Endothelial cell of umbilical vein (primary cell): Measurements from ENCODE around the gene MAPK8IP2. TPM values are rescaled to one million over a fixed set of nuclear protein-coding genes. Genes with fewer than 3 reads are reported as not detected.

Experiments used
- BruUV-seq: library from RNA; stranded (reverse); fragments of 400-500 nt; replicated peaks from 2 replicates; lab custom pipeline; 2021; lab: Mats Ljungman, UMichigan
- CTCF ChIA-PET: fragments of 300-600, 350-600 bp; sonication (Branson Sonifier 250); formaldehyde crosslinking; loops from one replicate; lab custom pipeline; 2021; ENCODE audit warnings: antibody characterized with exemption, inconsistent platforms; lab: Charles Lee
- POLR2A ChIA-PET: fragments of 300-600, 350-600 bp; sonication (Branson Sonifier 250); formaldehyde crosslinking; loops from one replicate; lab custom pipeline; 2021; ENCODE audit warnings: antibody characterized with exemption, inconsistent platforms; lab: Charles Lee
- DNase-seq: peaks from one replicate; pipeline ENCODE4 v3.0.0-alpha.2; 2011; ENCODE audit warnings: low read depth, low spot score
- FAIRE-seq: peaks from 2 replicates; lab custom pipeline; 2011; peaks lifted over from hg19 to GRCh38; lab: Jason Lieb, UNC
- H2AFZ ChIP-seq: 2 replicates; pipeline ENCODE4 v1.6.0; 2012; ENCODE audit warnings: low read depth, low read length, control low read depth, inconsistent platforms
- H3K27ac ChIP-seq: 2 replicates; pipeline ENCODE4 v1.5.1; 2011; ENCODE audit warnings: low read depth, mild to moderate bottlenecking, control low read depth, low read length, moderate library complexity; ENCODE audit not compliant: insufficient read depth
- H3K27me3 ChIP-seq, 2 experiments: 2 replicates each; pipeline versions ENCODE4 v1.6.0 to v1.6.1; 2011; ENCODE audit warnings: low read length in 2 of 2, mixed read lengths in 1 of 2; ENCODE audit not compliant: control insufficient read depth in 2 of 2, insufficient read depth in 2 of 2
- H3K36me3 ChIP-seq, 2 experiments: 2 replicates in 1 of 2; 3 replicates in 1 of 2; pipeline ENCODE4 v1.5.1; 2011; ENCODE audit warnings: low read length in 2 of 2, mild to moderate bottlenecking in 1 of 2, moderate library complexity in 1 of 2; ENCODE audit not compliant: control insufficient read depth in 2 of 2, insufficient read depth in 2 of 2; ENCODE audit errors: extremely low read depth in 1 of 2
- H3K4me1 ChIP-seq: 3 replicates; pipeline ENCODE4 v1.5.1; 2011; ENCODE audit warnings: mild to moderate bottlenecking, low read length; ENCODE audit not compliant: control insufficient read depth, insufficient read depth; ENCODE audit errors: extremely low read depth
- H3K4me2 ChIP-seq: 2 replicates; pipeline ENCODE4 v1.6.1; 2011; ENCODE audit warnings: low read length, control low read depth, mixed read lengths; ENCODE audit not compliant: insufficient read depth
- H3K4me3 ChIP-seq, 3 experiments: fragments of 200-600 bp in 1 of 3; sonication (generic), shearing (Covaris generic) in 1 of 3; replicated peaks in 1 of 3; 2 replicates each; pipeline ENCODE4 v1.5.1; 2011 to 2016; ENCODE audit warnings: control low read depth in 3 of 3, low read length in 3 of 3, mild to moderate bottlenecking in 2 of 3, inconsistent platforms in 1 of 3, low read depth in 1 of 3, moderate library complexity in 1 of 3; ENCODE audit not compliant: insufficient read depth in 1 of 3
- H3K79me2 ChIP-seq: 2 replicates; pipeline ENCODE4 v1.6.0; 2012; ENCODE audit warnings: low read length, inconsistent platforms; ENCODE audit not compliant: control insufficient read depth, insufficient read depth
- H3K9ac ChIP-seq: replicated peaks from 2 replicates; pipeline ENCODE3; 2011; ENCODE audit warnings: low read length, control low read depth; ENCODE audit not compliant: insufficient read depth; ENCODE audit errors: extremely low read depth
- H3K9me1 ChIP-seq: replicated peaks from 3 replicates; pipeline ENCODE4 v1.6.0; 2011; ENCODE audit warnings: mild to moderate bottlenecking, low read length; ENCODE audit not compliant: control insufficient read depth, insufficient read depth; ENCODE audit errors: extremely low read depth
- H3K9me3 ChIP-seq: replicated peaks from 2 replicates; pipeline ENCODE4 v1.5.1; 2012; ENCODE audit warnings: low read length, inconsistent platforms; ENCODE audit not compliant: control insufficient read depth, insufficient read depth
- H4K20me1 ChIP-seq: replicated peaks from 2 replicates; pipeline ENCODE3; 2011; ENCODE audit warnings: mild to moderate bottlenecking, low read length; ENCODE audit not compliant: control insufficient read depth, insufficient read depth; ENCODE audit errors: extremely low read depth
- CTCF ChIP-seq, 2 donors: IDR thresholded peaks; 1 replicate in 1 of 2; 2 replicates in 1 of 2; pipeline ENCODE4 v1.5.1; 2011; ENCODE audit warnings: low read length in 2 of 2, mild to moderate bottlenecking in 2 of 2, moderate library complexity in 2 of 2, control low read depth in 1 of 2, inconsistent platforms in 1 of 2, low read depth in 1 of 2; ENCODE audit not compliant: insufficient read depth in 1 of 2; ENCODE audit errors: extremely low read depth in 1 of 2
- EZH2 ChIP-seq: IDR thresholded peaks from 2 replicates; pipeline ENCODE4 v1.6.1; 2012; ENCODE audit warnings: borderline replicate concordance, low read depth, mild to moderate bottlenecking, moderate library complexity, low read length, inconsistent platforms; ENCODE audit not compliant: severe bottlenecking
- FOS ChIP-seq: IDR thresholded peaks from 2 replicates; pipeline ENCODE4 v1.6.1; 2011; ENCODE audit warnings: mild to moderate bottlenecking, low read length, moderate library complexity, borderline replicate concordance; ENCODE audit not compliant: insufficient read depth
- GATA2 ChIP-seq: IDR thresholded peaks from 2 replicates; pipeline ENCODE4 v1.7.0; 2011; ENCODE audit warnings: low read depth, mild to moderate bottlenecking, moderate library complexity, mixed read lengths, low read length; ENCODE audit not compliant: insufficient read length, insufficient read depth
- JUN ChIP-seq: IDR thresholded peaks from 2 replicates; pipeline ENCODE4 v1.6.1; 2011; ENCODE audit warnings: borderline replicate concordance, low read depth; ENCODE audit not compliant: insufficient read length, insufficient read depth
- MAX ChIP-seq: IDR thresholded peaks from 2 replicates; pipeline ENCODE4 v1.6.1; 2011; ENCODE audit not compliant: insufficient read depth, insufficient read length
- MYC ChIP-seq: IDR thresholded peaks from one replicate; pipeline ENCODE4 v1.6.1; 2011; ENCODE audit warnings: mild to moderate bottlenecking, low read depth, low read length
- POLR2A ChIP-seq: IDR thresholded peaks from 2 replicates; pipeline ENCODE4 v1.6.1; 2012; ENCODE audit warnings: low read depth, mild to moderate bottlenecking, control low read depth, low read length
- POLR2AphosphoS5 ChIP-seq: IDR thresholded peaks from 2 replicates; pipeline ENCODE4 v1.6.1; 2012; ENCODE audit warnings: low read depth, mild to moderate bottlenecking, control low read depth, low read length, moderate library complexity; ENCODE audit not compliant: insufficient read depth
- dilution Hi-C: fragments of 300-500 bp; cut with MboI; formaldehyde crosslinking; loops from one replicate; pipeline ENCODE4 v1.15.0; 2019; ENCODE audit warnings: low sequenced_read_pairs; ENCODE audit not compliant: extremely low pct_ligation_motif_present
- intact Hi-C: fragments of 100-400 bp; cut with micrococcal nuclease; formaldehyde crosslinking; loops from one replicate; pipeline ENCODE4 v1.10.0; 2022
- polyA plus RNA-seq, 4 experiments: library from polyadenylated mRNA; depleted of rRNA in 3 of 4; stranded (reverse) in 3 of 4; unstranded in 1 of 4; fragments of >200 nt; gene quantifications; 2 replicates each; pipeline versions ENCODE4 v1.2.1 to v1.2.3, GENCODE V29; 2011 to 2012; ENCODE audit warnings: missing spikeins in 1 of 4
- total RNA-seq: library from RNA; stranded (reverse); gene quantifications from 2 replicates; pipeline ENCODE4 v1.2.3, GENCODE V29; 2021

MAPK8IP2 gene
- total and polyA plus RNA-seq, 2 donors (not counting 3 experiments of a cell fraction or from before 2014, with no cell fraction given): 0.21 to 0.31 TPM

GRCh38 chr22:50609599-50609998 is 9.0 kb downstream of the MAPK8IP2 start:
- no peak overlapping the region for H3K9ac ChIP-seq
- dilution Hi-C loops: no loop called here
- POLR2A ChIA-PET: no interaction called here
- H3K27ac ChIP-seq: no peak overlapping the region
- DNase-seq: no peak
- H3K4me1 ChIP-seq: no peaks in the 10 kb centered on the region
- no peaks in the 10 kb centered on the region for H3K36me3 ChIP-seq
- H3K9me3 ChIP-seq: no peaks in the 10 kb centered on the region
- no peaks in the 10 kb centered on the region for H4K20me1 ChIP-seq
- H3K4me3 ChIP-seq: no peak overlapping the region
- no peak for FAIRE-seq
- H3K4me2 ChIP-seq: no peak overlapping the region
- no peaks in the 10 kb centered on the region for H3K79me2 ChIP-seq
- H3K9me1 ChIP-seq: no peaks in the 10 kb centered on the region
- peaks cover 7 to 8% of the 10 kb centered on the region in 2 experiments for H3K27me3 ChIP-seq
- intact Hi-C loops: no loop called here
- no TSS peak for BruUV-seq
- TF ChIP-seq JUN (no peak), GATA2 (no peak), EZH2 (no peak), MAX (no peak), FOS (no peak), CTCF (IDR thresholded peaks at IDR 0.05; ENCODE audit: extremely low read depth in 1 of 2, insufficient read depth in 1 of 2, low read depth in 1 of 2, low read length in 2 of 2) (no peak), POLR2A (no peak), POLR2AphosphoS5 (no peak), MYC (no peak)
- H2AFZ ChIP-seq: no peak overlapping the region
- CTCF ChIA-PET: no interaction called here
